Immature natural killer cell (primary cell): ENCODE data around the gene NTNG1. TPM values are rescaled to one million over a fixed set of nuclear protein-coding genes. Genes with fewer than 3 reads are reported as not detected.

Experiments used
- DNase-seq, 3 donors: peaks; one replicate each; pipeline ENCODE4 v3.0.0; 2022; ENCODE audit warnings: mixed read lengths in 1 of 3
- H3K27ac Mint-ChIP-seq, 6 donors: one replicate each; pipeline ENCODE4 v1.8.0; 2020; ENCODE audit warnings: mixed read lengths in 6 of 6, mild to moderate bottlenecking in 5 of 6, inconsistent platforms in 4 of 6, moderate library complexity in 3 of 6
- H3K27me3 Mint-ChIP-seq, 3 donors: one replicate each; pipeline ENCODE4 v1.8.0; 2020 to 2021; ENCODE audit warnings: low read depth in 3 of 3, mild to moderate bottlenecking in 3 of 3, mixed read lengths in 3 of 3, moderate library complexity in 3 of 3, inconsistent platforms in 1 of 3
- H3K36me3 Mint-ChIP-seq, 3 donors: one replicate each; pipeline ENCODE4 v1.8.0; 2020; ENCODE audit warnings: mixed read lengths in 3 of 3, inconsistent platforms in 2 of 3, mild to moderate bottlenecking in 2 of 3
- H3K4me1 Mint-ChIP-seq, 2 donors: one replicate each; pipeline ENCODE4 v1.8.0; 2020; ENCODE audit warnings: inconsistent platforms in 2 of 2, mild to moderate bottlenecking in 2 of 2, mixed read lengths in 2 of 2, moderate library complexity in 1 of 2
- H3K4me3 Mint-ChIP-seq, 5 donors: one replicate each; pipeline ENCODE4 v1.8.0; 2020; ENCODE audit warnings: mild to moderate bottlenecking in 5 of 5, mixed read lengths in 5 of 5, inconsistent platforms in 3 of 5, moderate library complexity in 3 of 5
- H3K9me3 Mint-ChIP-seq, 6 donors: one replicate each; pipeline ENCODE4 v1.8.0; 2020; ENCODE audit warnings: mild to moderate bottlenecking in 6 of 6, mixed read lengths in 6 of 6, inconsistent platforms in 4 of 6, moderate library complexity in 3 of 6
- polyA plus RNA-seq, 3 donors: library from polyadenylated mRNA; unstranded; fragments of 300-500 nt; fragmentation: Illumina TruSeq; gene quantifications; one replicate each; pipeline ENCODE4 v1.2.3, GENCODE V29; 2021

NTNG1 gene
- polyA plus RNA-seq, 3 donors from 2014 or later = not detected

DNA sequence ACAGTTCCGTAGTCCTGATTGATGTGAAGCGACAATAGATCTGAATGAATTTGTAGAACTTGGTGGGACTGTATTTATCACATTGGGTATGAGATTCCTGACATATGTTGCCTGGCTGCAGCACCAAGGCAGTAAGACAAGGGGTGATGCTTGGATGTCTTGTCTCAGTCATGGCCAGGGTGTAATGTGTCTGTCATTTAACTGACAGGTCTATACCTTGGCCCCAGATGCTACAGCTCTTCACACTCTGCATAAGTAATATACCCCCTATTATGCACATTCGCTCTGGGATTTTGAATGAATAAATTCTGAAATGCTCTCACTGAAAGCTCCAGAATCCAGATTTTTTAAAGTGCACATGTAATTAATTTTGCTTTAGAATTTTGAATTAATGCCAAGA is 47.3 kb downstream of the NTNG1 start:
- H3K4me1 Mint-ChIP-seq = no peaks in the 10 kb centered on the region
- H3K36me3 Mint-ChIP-seq = no peaks in the 10 kb centered on the region
- H3K27ac Mint-ChIP-seq = no peak overlapping the region
- no peak overlapping the region for H3K4me3 Mint-ChIP-seq
- DNase-seq = no peak
- H3K27me3 Mint-ChIP-seq = peaks cover 0 to 4% (median 0%) of the 10 kb centered on the region in 3 donors
- H3K9me3 Mint-ChIP-seq = peaks cover 0 to 13% (median 0%) of the 10 kb centered on the region in 6 donors

DNA sequence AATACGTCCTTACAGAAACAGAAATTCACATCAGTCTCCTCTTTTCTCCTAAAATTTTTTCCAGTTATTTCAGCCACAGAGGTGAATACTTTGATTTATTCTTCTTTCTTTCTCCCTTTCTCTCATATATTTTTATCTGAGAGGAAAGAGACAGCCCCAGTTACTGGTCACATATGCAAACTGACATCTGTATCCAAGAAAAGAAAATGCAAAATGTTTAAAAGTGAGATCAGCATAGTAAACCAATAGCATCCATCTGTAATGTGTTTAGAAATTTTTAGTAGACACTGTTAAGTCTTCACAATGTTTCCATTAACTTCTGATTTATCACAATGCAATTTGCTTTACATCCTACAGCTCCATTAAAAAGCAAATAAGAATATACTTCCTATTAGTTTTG is 53.5 kb downstream of the NTNG1 start:
- Mint-ChIP-seq H3K9me3 (peaks cover 0 to 3% (median 0%) of the 10 kb centered on the region in 6 donors), H3K27ac (no peak overlapping the region), H3K36me3 (no peaks in the 10 kb centered on the region), H3K27me3 (no peaks in the 10 kb centered on the region), H3K4me1 (no peaks in the 10 kb centered on the region), H3K4me3 (no peak overlapping the region)
- DNase-seq = no peak

DNA sequence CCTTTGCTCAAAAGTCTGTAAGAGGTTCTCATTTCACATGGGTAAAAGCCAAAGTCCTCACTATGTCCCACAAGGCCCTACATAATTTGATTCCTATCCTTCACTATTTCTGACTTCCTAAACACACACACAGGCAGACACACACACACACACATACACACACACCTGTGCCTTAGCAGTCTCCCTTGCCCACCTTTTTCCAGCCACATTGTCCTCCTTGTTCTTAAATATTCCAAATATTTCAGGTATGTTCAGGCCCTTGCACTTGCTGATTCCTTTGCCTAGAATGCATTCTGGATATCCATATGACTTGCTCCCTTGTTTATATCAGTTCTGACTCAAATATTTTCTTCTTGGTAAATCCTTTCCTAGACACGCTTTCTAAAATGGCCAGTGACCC is 54.6 kb downstream of the NTNG1 start:
- Mint-ChIP-seq H3K4me1 (no peaks in the 10 kb centered on the region), H3K27me3 (no peaks in the 10 kb centered on the region), H3K9me3 (no peaks in the 10 kb centered on the region), H3K36me3 (no peaks in the 10 kb centered on the region), H3K4me3 (no peak overlapping the region), H3K27ac (no peak overlapping the region)
- no peak for DNase-seq

DNA sequence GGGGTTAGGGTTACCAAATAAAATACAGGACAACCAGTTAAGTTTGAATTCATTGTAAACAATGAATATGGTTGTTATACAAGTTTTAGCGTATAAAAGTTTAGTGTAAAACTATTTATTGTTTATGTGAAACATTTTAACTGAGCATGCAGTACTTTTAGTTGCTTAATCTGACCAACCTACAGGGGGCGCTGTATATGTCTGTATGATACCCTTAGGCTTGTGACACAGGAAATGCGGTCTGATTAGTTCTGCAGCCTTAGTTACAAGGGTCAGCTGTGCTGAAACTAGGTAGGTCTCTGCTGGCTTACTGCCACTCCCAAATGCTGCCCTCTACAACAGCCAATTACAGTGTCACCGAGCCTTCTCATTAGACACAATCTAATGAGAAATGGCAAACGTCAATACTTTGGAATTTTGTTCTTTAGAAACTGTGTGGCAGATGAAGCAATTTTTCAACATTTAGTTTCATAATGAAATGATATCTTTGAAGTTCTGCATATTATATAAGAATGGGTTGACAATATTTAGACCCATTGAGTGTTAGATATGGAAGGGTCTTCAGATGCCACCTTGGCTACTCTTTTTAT is 56.2 kb downstream of the NTNG1 start:
- no peak overlapping the region for H3K27ac Mint-ChIP-seq
- no peaks in the 10 kb centered on the region for H3K4me1 Mint-ChIP-seq
- no peaks in the 10 kb centered on the region for H3K27me3 Mint-ChIP-seq
- peak in 1 of 3 donors; percentile 1 for DNase-seq
- H3K9me3 Mint-ChIP-seq = peaks cover 0 to 7% (median 0%) of the 10 kb centered on the region in 6 donors
- H3K36me3 Mint-ChIP-seq = no peaks in the 10 kb centered on the region
- no peak overlapping the region for H3K4me3 Mint-ChIP-seq

DNA sequence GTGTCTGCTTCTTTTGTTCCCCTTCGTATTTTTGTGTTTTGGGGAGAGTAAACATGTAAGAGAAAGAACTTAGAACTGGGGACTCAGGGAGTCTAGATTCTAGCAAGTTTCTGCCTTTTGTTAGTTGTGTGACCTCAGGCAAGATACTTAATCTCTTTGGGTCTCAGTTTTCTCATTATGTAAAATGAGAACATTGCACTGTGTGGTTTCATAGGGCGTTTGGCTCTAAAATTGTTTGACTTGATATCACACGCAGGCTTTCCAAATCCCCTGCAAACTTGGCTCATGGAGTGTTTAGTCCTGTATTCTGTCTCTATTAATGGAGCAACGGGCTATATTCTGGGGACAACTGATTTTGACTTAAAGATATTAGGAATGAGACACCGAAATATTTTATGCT is 57.7 kb downstream of the NTNG1 start:
- DNase-seq = no peak

DNA sequence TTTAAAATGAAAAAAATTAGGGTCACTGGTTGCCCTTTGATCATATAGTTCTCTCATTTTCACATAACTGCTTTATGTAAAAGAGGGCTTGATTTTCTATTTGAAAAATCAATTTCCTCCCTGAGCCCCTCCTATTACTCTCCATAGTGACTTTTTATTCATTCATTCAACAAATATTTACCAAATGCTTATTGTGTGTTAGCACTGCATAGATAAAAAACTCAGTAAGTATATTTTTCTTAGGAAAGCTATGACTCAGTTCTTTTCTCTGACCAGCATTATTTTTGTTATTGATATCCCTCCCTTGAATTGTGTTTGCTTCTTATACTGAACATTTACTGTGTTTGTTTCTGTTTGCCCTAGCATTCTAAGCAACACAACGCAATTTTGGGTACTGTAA is 59.8 kb downstream of the NTNG1 start:
- Mint-ChIP-seq H3K9me3 (peaks cover 0 to 14% (median under 1%) of the 10 kb centered on the region in 6 donors), H3K27ac (no peak overlapping the region), H3K4me1 (no peaks in the 10 kb centered on the region), H3K4me3 (no peak overlapping the region), H3K27me3 (no peaks in the 10 kb centered on the region), H3K36me3 (no peaks in the 10 kb centered on the region)
- no peak for DNase-seq

More for the DNA sequence above, 57.7 kb downstream of the NTNG1 start:
- no peak overlapping the region for H3K27ac Mint-ChIP-seq
- peaks cover 0 to 7% (median 0%) of the 10 kb centered on the region in 6 donors for H3K9me3 Mint-ChIP-seq
- H3K36me3 Mint-ChIP-seq = no peaks in the 10 kb centered on the region
- no peaks in the 10 kb centered on the region for H3K4me1 Mint-ChIP-seq
- no peak overlapping the region for H3K4me3 Mint-ChIP-seq
- no peaks in the 10 kb centered on the region for H3K27me3 Mint-ChIP-seq

DNA sequence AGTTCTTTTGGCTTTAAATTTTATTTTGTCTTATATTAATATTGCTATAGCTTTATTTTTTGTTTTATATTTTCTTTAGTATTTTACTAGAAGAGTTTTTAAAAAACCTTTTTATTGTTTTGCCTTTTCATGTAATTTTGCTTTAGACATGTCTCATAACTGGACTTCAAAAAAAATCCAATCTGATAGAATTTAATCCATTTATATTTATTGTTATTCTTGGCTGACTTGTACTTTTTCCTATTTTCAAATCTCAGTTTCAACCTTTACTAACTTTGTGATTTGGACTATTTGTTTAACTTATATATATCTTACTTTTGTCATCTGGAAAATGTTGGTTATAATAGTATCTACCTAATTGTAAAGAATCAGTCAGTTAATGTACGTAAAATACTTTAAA is 61.2 kb downstream of the NTNG1 start:
- no peak overlapping the region for H3K4me3 Mint-ChIP-seq
- no peaks in the 10 kb centered on the region for H3K4me1 Mint-ChIP-seq
- H3K36me3 Mint-ChIP-seq = no peaks in the 10 kb centered on the region
- no peaks in the 10 kb centered on the region for H3K27me3 Mint-ChIP-seq
- no peak for DNase-seq
- no peak overlapping the region for H3K27ac Mint-ChIP-seq
- peaks cover 0 to 14% (median 2%) of the 10 kb centered on the region in 6 donors for H3K9me3 Mint-ChIP-seq

DNA sequence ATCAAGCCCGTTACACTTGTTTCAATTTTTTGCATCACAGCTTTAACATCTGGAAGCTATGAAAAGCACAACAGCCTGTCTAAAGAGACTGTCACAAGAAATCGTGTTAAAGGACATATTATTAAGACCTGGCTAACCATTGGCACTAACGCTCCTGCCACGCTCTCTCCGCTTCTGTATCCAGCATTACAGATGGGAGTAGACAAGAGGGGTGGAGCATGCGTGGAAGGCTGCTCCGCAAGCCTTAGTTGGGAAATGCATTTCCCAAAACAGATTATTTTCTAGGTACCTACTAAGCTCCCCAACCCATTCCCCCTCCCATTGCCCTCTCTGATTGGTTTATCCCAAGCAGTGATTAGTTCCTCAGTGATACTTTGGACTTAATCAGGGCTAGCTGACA is 72.4 kb downstream of the NTNG1 start:
- H3K9me3 Mint-ChIP-seq = peaks cover 0 to 9% (median 5%) of the 10 kb centered on the region in 6 donors
- no peaks in the 10 kb centered on the region for H3K36me3 Mint-ChIP-seq
- no peak overlapping the region for H3K27ac Mint-ChIP-seq
- H3K27me3 Mint-ChIP-seq = peaks cover 0 to 7% (median 0%) of the 10 kb centered on the region in 3 donors
- H3K4me1 Mint-ChIP-seq = no peaks in the 10 kb centered on the region
- H3K4me3 Mint-ChIP-seq = no peak overlapping the region
- DNase-seq = no peak

DNA sequence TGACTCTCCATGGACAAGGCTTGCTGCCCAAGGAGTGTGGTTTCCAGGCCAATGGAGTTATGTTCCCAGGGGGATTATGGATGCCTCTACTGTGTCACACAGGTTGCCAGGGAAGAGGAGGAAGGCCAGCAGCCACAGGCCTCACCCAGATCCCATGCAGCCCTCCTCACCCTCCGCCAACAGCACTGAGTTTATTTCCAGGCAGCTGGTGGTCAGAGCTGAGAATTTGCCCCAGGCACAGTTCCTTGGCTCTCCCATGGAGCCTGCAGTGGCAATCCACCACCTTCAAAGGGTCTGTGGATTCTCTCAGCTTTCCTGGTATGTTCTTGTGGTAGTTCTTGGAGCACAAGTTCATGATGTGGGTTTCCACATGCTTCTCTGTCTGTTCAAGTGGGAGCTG is 79.2 kb downstream of the NTNG1 start:
- no peak for DNase-seq
- peaks cover 0 to 5% (median 1%) of the 10 kb centered on the region in 3 donors for H3K27me3 Mint-ChIP-seq
- H3K4me1 Mint-ChIP-seq = no peaks in the 10 kb centered on the region
- no peak overlapping the region for H3K4me3 Mint-ChIP-seq
- H3K36me3 Mint-ChIP-seq = no peaks in the 10 kb centered on the region
- peaks cover 0 to 13% (median 8%) of the 10 kb centered on the region in 6 donors for H3K9me3 Mint-ChIP-seq
- no peak overlapping the region for H3K27ac Mint-ChIP-seq

DNA sequence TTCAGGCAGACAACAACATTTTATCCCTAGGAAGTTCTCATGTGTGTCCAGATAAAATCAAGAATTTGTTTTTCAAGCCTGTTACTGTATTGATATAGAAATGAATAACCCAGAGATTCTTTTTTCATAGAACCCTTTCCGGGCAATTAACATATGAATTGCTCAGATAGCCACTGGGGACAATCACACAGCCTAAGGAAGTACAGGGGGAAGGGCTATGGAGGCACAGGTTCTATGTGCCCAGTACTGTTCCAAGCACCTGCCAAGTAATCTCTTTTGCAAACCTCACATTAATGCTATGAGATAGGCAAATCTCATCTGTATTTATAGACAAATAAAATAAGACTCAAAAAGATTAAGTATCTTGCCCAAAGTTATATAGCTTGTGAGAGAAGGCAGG is 84.9 kb downstream of the NTNG1 start:
- H3K27ac Mint-ChIP-seq = no peak overlapping the region
- no peak overlapping the region for H3K4me3 Mint-ChIP-seq
- peaks cover 0 to 7% (median 0%) of the 10 kb centered on the region in 3 donors for H3K27me3 Mint-ChIP-seq
- DNase-seq = no peak
- no peaks in the 10 kb centered on the region for H3K4me1 Mint-ChIP-seq
- no peaks in the 10 kb centered on the region for H3K9me3 Mint-ChIP-seq
- H3K36me3 Mint-ChIP-seq = no peaks in the 10 kb centered on the region

DNA sequence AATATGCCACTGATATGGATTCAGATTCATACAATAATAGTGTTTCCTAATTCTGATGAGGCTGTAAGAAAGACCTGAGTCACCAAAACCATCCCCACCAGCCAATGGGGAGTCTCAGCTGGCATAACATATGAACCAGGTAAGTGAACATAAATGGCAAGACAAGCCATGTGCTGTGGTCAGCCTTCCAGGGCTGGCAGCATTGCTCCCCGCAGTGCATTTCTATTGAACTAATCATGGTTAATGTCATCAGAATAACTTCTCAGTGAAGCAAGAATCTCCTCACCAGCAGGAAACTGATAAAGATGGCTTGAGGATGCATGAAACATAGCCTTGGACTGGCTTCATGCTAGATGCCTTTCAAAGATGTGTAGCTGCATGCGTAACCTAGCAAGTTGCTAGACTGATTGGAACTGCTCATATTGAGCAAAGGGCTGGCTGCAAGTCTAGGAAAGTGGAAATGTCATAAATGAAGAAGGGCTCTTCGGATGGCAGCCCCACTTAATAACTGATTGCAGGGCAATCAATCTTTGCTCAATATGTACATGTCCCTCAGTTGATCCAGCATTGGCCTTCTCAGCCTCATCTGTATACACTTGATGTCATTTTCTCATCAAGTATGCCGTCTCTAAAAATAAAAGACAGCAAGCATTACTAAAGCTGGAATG is 88.0 kb downstream of the NTNG1 start:
- Mint-ChIP-seq H3K27ac (no peak overlapping the region), H3K9me3 (peaks cover 0 to 3% (median 0%) of the 10 kb centered on the region in 6 donors), H3K4me3 (no peak overlapping the region), H3K36me3 (no peaks in the 10 kb centered on the region), H3K4me1 (no peaks in the 10 kb centered on the region), H3K27me3 (peaks cover 0 to 7% (median 0%) of the 10 kb centered on the region in 3 donors)
- DNase-seq = no peak

DNA sequence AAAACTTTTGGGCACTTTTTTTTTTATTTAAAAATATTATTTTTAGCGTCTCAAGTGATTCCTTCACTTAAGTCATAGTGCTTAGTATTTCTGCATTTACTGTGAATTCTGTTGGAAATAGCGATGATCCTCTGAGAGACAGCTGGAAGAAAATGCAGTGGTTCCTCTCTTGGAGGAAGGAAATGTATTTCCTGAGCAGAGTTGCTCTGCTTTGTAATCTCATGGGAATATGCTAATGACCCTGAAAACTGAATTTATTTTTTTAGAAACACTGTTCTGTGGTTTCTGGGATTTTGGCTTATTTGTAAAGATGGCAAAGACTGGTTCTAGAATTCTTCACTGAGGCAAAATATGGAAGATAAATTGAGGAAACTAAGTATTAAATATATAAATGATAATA is 88.9 kb downstream of the NTNG1 start:
- Mint-ChIP-seq H3K9me3 (peaks cover 0 to 3% (median 0%) of the 10 kb centered on the region in 6 donors), H3K4me1 (no peaks in the 10 kb centered on the region), H3K27me3 (peaks cover 0 to 5% (median 0%) of the 10 kb centered on the region in 3 donors), H3K36me3 (no peaks in the 10 kb centered on the region), H3K4me3 (no peak overlapping the region), H3K27ac (no peak overlapping the region)
- DNase-seq = no peak

DNA sequence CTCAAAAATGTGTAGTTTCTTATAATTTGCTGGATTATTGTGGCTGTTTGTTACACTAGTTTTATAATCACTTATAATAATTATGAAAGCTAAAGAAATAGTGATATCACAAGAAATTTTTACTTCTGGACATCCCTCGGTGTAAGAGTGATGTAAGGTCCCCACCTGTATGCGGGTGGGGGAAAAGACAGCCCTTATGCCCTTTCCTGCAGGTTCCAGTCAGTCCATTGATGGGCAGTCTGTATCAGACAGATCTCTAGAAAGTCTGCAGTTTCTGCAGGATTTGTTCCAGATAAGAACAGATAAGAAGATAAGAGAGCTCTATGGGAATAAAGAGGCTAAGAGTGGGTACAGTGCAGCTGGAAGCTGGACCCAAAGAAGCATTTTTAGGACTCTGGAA is 89.3 kb downstream of the NTNG1 start:
- H3K9me3 Mint-ChIP-seq = peaks cover 0 to 7% (median under 1%) of the 10 kb centered on the region in 6 donors
- DNase-seq = no peak
- H3K4me1 Mint-ChIP-seq = no peaks in the 10 kb centered on the region
- H3K27ac Mint-ChIP-seq = no peak overlapping the region
- H3K36me3 Mint-ChIP-seq = no peaks in the 10 kb centered on the region
- peaks cover 0 to 2% (median 0%) of the 10 kb centered on the region in 3 donors for H3K27me3 Mint-ChIP-seq
- no peak overlapping the region for H3K4me3 Mint-ChIP-seq

DNA sequence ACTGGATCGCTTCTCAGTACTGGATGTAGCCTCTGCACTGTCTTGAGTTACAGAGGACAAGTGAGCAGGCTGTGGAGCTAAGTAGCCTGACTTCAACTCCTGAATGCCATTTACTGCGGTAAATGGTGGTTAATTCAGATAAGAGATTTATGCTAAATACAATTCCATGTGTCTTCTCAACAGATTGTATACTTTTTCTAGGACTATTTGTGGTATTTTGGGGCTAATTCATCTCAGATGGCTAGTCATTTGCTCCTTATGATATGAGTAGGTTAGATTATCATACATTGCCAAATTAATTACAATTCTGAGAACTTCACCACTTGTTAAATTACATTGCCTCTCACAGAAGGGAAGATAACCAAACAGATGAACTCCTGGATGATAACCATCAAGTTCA is 90.5 kb downstream of the NTNG1 start:
- Mint-ChIP-seq H3K9me3 (peaks cover 0 to 17% (median 5%) of the 10 kb centered on the region in 6 donors), H3K4me3 (no peak overlapping the region), H3K27me3 (peaks cover 0 to 2% (median 0%) of the 10 kb centered on the region in 3 donors), H3K27ac (no peak overlapping the region), H3K4me1 (no peaks in the 10 kb centered on the region), H3K36me3 (no peaks in the 10 kb centered on the region)
- DNase-seq = no peak

DNA sequence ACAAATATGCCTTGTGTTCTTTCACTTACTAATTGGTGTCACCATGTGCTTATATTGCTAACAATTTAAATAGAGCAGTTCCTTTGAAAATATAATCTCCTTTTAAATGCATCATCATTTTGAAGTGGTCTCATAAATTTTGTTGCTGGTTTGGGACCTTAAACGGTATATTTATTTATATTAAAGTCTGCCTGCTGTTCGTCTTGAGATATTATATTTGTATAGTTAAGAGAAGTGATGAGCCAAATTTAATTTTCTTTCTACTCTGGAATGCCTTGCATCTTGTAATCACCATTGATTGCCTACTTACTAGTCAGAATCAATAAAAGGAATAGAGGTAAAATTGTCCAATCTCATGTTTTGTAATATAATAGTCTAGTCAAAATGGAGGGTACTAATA is 91.6 kb downstream of the NTNG1 start:
- no peak for DNase-seq
- H3K4me1 Mint-ChIP-seq = no peaks in the 10 kb centered on the region
- H3K27ac Mint-ChIP-seq = no peak overlapping the region
- peaks cover 0 to 4% (median 0%) of the 10 kb centered on the region in 3 donors for H3K36me3 Mint-ChIP-seq
- H3K9me3 Mint-ChIP-seq = peaks cover 0 to 28% (median 11%) of the 10 kb centered on the region in 6 donors
- peaks cover 0 to 2% (median 0%) of the 10 kb centered on the region in 3 donors for H3K27me3 Mint-ChIP-seq
- no peak overlapping the region for H3K4me3 Mint-ChIP-seq
